ENCODE results near the gene C5. TPM values are rescaled to one million over a fixed set of nuclear protein-coding genes. Genes with fewer than 3 reads are reported as not detected.

C5 gene
- total RNA-seq, 3 donors from 2014 or later (not counting 1 experiment from before 2014, with no cell fraction given), result 1.5 to 2.0 (median 1.5) TPM

DNA sequence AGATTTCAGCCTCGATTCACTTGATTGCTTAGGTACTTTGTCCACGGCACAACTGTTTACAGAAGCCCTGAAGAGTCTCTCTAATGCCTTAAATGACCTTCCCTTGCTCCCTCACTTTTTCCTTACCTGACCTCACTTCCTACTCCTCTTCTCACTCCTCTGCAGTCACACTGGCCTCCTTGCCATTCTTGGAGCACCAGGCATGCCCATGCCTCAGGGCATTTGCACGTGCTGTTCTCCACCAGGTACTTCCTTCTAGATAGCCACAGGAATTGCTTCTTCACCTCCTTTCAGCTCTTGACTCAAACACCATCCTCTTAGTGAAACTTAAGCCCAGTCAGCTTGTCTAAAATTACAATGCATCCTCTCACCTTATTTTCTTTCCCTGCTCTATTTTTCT is 71.1 kb downstream of the C5 start:
- ATAC-seq, result no peak
- H3K27ac Mint-ChIP-seq, result no peak overlapping the region
- H3K4me1 ChIP-seq (ENCODE audit: control insufficient read depth, insufficient read depth, low read length), result no peaks in the 10 kb centered on the region
- H3K4me3 ChIP-seq (ENCODE audit: low read length), result no peak overlapping the region
- peaks cover 0 to 5% of the 10 kb centered on the region in 2 donors for H3K27me3 Mint-ChIP-seq (ENCODE audit: low read depth in 2 of 2)
- no peak for DNase-seq
- H3K36me3 Mint-ChIP-seq, result no peaks in the 10 kb centered on the region
- no peaks in the 10 kb centered on the region for H3K27me3 ChIP-seq (ENCODE audit: control insufficient read depth, insufficient read depth, low read length)
- TF ChIP-seq, protein P1, sequence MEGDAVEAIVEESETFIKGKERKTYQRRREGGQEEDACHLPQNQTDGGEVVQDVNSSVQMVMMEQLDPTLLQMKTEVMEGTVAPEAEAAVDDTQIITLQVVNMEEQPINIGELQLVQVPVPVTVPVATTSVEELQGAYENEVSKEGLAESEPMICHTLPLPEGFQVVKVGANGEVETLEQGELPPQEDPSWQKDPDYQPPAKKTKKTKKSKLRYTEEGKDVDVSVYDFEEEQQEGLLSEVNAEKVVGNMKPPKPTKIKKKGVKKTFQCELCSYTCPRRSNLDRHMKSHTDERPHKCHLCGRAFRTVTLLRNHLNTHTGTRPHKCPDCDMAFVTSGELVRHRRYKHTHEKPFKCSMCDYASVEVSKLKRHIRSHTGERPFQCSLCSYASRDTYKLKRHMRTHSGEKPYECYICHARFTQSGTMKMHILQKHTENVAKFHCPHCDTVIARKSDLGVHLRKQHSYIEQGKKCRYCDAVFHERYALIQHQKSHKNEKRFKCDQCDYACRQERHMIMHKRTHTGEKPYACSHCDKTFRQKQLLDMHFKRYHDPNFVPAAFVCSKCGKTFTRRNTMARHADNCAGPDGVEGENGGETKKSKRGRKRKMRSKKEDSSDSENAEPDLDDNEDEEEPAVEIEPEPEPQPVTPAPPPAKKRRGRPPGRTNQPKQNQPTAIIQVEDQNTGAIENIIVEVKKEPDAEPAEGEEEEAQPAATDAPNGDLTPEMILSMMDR (IDR thresholded peaks at IDR 0.05), result no peak
- H3K4me1 Mint-ChIP-seq, result peaks cover 6 to 7% of the 10 kb centered on the region in 2 donors
- WGBS (ENCODE audit: insufficient coverage), result 87% methylated on average over 3 of the region's 3 CpGs
- H3K27ac ChIP-seq (ENCODE audit: low read length), result no peak overlapping the region
- H3K4me3 Mint-ChIP-seq, result no peak overlapping the region
- intact Hi-C loops (cut with micrococcal nuclease), result no loop called here
- H3K9me3 Mint-ChIP-seq, result no peaks in the 10 kb centered on the region
- H3K36me3 ChIP-seq (ENCODE audit: control insufficient read depth, insufficient read depth, low read length), result no peaks in the 10 kb centered on the region
- H3K9me3 ChIP-seq (ENCODE audit: control insufficient read depth, insufficient read depth, low read length), result no peaks in the 10 kb centered on the region

DNA sequence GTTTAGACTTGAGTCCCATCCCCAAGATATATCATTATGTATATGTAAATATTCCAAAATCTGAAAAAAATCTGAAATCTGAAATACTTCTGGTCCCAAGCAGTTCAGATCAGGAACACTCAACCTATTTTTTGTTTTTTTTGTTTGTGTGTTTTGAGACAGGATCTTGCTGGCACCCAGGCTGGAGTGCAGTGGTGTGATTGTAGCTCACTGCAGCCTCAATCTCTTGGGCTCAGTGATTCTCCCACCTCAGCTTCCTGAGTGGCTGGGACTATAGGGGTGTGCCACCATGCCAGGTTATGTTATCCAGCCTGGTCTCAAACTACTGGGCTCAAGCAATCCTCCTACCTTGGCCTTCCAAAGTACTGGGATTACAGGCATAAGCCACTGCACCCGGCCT is 72.8 kb downstream of the C5 start:
- 20% methylated on average over 1 of the region's 1 CpG for WGBS (ENCODE audit: insufficient coverage)

DNA sequence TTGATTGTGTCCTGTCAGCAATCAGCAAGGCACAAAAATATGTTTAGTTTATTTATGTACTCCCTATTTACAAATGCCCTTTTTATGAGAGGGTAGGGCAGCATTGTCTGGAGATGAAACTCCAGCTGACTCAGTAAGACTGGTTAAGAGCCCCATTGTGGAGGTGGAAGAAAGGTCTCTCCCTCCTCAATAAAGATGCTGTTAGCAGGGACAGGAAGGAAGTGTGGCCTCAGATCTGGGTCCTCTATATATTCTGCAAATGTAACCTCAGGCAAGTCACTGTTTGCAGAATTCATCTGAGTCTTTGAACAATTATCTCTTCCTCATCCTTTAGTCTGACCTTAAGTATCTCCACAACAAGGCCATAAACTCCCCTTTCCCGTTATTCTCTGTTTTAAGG is 75.2 kb downstream of the C5 start:
- peak in 1 of 2 donors; percentile 31 for DNase-seq
- TF ChIP-seq, protein P1 (IDR thresholded peaks at IDR 0.05), result no peak
- no peaks in the 10 kb centered on the region for H3K9me3 Mint-ChIP-seq

More for the DNA sequence above, 72.8 kb downstream of the C5 start:
- H3K4me3 Mint-ChIP-seq, result no peak overlapping the region
- DNase-seq, result no peak
- intact Hi-C loops (cut with micrococcal nuclease), result no loop called here
- H3K36me3 ChIP-seq (ENCODE audit: control insufficient read depth, insufficient read depth, low read length), result no peaks in the 10 kb centered on the region
- no peak for ATAC-seq
- no peak overlapping the region for H3K4me3 ChIP-seq (ENCODE audit: low read length)
- H3K27me3 Mint-ChIP-seq (ENCODE audit: low read depth in 2 of 2), result peaks cover 0 to 2% of the 10 kb centered on the region in 2 donors
- no peak overlapping the region for H3K27ac ChIP-seq (ENCODE audit: low read length)
- TF ChIP-seq, protein P1 (IDR thresholded peaks at IDR 0.05), result no peak
- H3K4me1 Mint-ChIP-seq, result peaks cover 6 to 7% of the 10 kb centered on the region in 2 donors
- no peaks in the 10 kb centered on the region for H3K9me3 ChIP-seq (ENCODE audit: control insufficient read depth, insufficient read depth, low read length)
- H3K27ac Mint-ChIP-seq, result no peak overlapping the region
- no peaks in the 10 kb centered on the region for H3K4me1 ChIP-seq (ENCODE audit: control insufficient read depth, insufficient read depth, low read length)
- H3K27me3 ChIP-seq (ENCODE audit: control insufficient read depth, insufficient read depth, low read length), result no peaks in the 10 kb centered on the region
- H3K36me3 Mint-ChIP-seq, result no peaks in the 10 kb centered on the region
- no peaks in the 10 kb centered on the region for H3K9me3 Mint-ChIP-seq

DNA sequence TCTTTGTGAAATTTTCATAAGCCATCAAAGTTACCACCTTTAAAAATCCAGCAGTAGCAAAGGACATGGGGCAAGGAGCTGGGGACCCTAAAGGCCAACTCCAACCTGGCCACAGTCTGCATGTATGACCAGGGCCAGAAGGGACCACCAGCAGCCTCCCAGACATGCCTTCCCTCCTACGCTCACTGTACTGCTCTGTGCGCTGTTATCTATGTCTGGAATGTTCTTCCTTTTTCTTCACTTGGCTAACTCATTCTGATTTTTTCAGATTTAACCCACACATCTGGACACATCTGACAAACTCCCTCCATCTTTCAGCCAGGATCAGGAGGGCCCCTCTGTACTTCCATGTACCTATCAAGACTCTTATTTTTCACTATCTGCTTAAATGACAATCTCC is 75.9 kb downstream of the C5 start:
- Histone ChIP-seq H3K4me1 (ENCODE audit: control insufficient read depth, insufficient read depth, low read length) (no peaks in the 10 kb centered on the region), H3K36me3 (ENCODE audit: control insufficient read depth, insufficient read depth, low read length) (no peaks in the 10 kb centered on the region), H3K27me3 (ENCODE audit: control insufficient read depth, insufficient read depth, low read length) (no peaks in the 10 kb centered on the region), H3K27ac (ENCODE audit: low read length) (no peak overlapping the region), H3K4me3 (ENCODE audit: low read length) (no peak overlapping the region), H3K9me3 (ENCODE audit: control insufficient read depth, insufficient read depth, low read length) (no peaks in the 10 kb centered on the region)
- H3K9me3 Mint-ChIP-seq, result no peaks in the 10 kb centered on the region
- H3K4me3 Mint-ChIP-seq, result no peak overlapping the region
- WGBS (ENCODE audit: insufficient coverage), result 98% methylated on average over 2 of the region's 2 CpGs
- H3K27ac Mint-ChIP-seq, result no peak overlapping the region
- no peaks in the 10 kb centered on the region for H3K27me3 Mint-ChIP-seq (ENCODE audit: low read depth in 2 of 2)
- DNase-seq (no peak), ATAC-seq (no peak)
- TF ChIP-seq, protein P1 (IDR thresholded peaks at IDR 0.05), result no peak
- peaks cover 6 to 7% of the 10 kb centered on the region in 2 donors for H3K4me1 Mint-ChIP-seq
- H3K36me3 Mint-ChIP-seq, result no peaks in the 10 kb centered on the region
- intact Hi-C loops (cut with micrococcal nuclease), result no loop called here

More for the DNA sequence above, 75.2 kb downstream of the C5 start:
- Histone ChIP-seq H3K4me3 (ENCODE audit: low read length) (no peak overlapping the region), H3K27me3 (ENCODE audit: control insufficient read depth, insufficient read depth, low read length) (no peaks in the 10 kb centered on the region), H3K36me3 (ENCODE audit: control insufficient read depth, insufficient read depth, low read length) (no peaks in the 10 kb centered on the region), H3K9me3 (ENCODE audit: control insufficient read depth, insufficient read depth, low read length) (no peaks in the 10 kb centered on the region), H3K4me1 (ENCODE audit: control insufficient read depth, insufficient read depth, low read length) (no peaks in the 10 kb centered on the region), H3K27ac (ENCODE audit: low read length) (no peak overlapping the region)
- Mint-ChIP-seq H3K27ac (peak overlapping the region in 1 of 2 donors; percentile 22), H3K4me1 (peaks cover 6 to 7% of the 10 kb centered on the region in 2 donors), H3K4me3 (no peak overlapping the region), H3K36me3 (no peaks in the 10 kb centered on the region), H3K27me3 (ENCODE audit: low read depth in 2 of 2) (no peaks in the 10 kb centered on the region)
- WGBS (ENCODE audit: insufficient coverage), result no CpG with 5 or more reads among the region's 1 CpG
- no peak for ATAC-seq
- intact Hi-C loops (cut with micrococcal nuclease), result no loop called here

Measured in natural killer cell (primary cell).